HG03469 (cell line): ENCODE data around the gene SPATA4.
"Not testable (repeated sequence)": the region's sequence is repeated elsewhere in the genome, so short reads cannot be mapped to it uniquely, and the experiment has no call there.

ENCODE experiments used
- ATAC-seq: cut with Tn5 transposase; IDR thresholded peaks from one replicate; pipeline ENCODE4 v1.9.1; 2021; ENCODE audit warnings: mild to moderate bottlenecking, moderate library complexity, moderate number of reproducible peaks; ENCODE audit not compliant: unreplicated experiment

Gene SPATA4

GRCh38 chr4:176195184-176195978, at the start of gene SPATA4:
SPATA4 (minus strand) TSS chr4:176195585; CDS start chr4:176195562, 23 bp downstream.
- peak; percentile 96 for ATAC-seq

- ATAC-seq, result no peak
Observed at GRCh38 chr4:176242764-176243347, 47.5 kb upstream of the SPATA4 start.

GRCh38 chr4:176241703-176242102, 46.3 kb upstream of the SPATA4 start:
- ATAC-seq, result no peak

DNA sequence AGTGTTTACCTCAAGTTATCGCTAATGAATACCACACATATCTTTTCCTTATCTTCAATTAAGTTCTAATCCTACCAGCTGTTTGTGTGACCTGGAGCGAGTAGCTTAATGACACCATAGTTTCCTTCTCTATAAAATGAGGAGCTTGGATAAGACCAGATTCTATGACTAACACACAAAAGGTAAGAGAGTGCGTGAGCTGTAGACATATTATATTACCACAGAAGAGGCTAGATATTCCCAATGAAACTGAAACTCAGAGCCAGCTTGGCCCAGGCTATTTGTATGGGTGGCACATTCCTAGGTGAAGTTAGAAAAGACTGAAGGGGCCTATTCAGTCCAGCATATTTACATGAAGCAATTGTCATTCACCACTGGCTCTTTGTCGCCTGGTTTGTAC, 43.4 kb upstream of the SPATA4 start:
- no peak for ATAC-seq

DNA sequence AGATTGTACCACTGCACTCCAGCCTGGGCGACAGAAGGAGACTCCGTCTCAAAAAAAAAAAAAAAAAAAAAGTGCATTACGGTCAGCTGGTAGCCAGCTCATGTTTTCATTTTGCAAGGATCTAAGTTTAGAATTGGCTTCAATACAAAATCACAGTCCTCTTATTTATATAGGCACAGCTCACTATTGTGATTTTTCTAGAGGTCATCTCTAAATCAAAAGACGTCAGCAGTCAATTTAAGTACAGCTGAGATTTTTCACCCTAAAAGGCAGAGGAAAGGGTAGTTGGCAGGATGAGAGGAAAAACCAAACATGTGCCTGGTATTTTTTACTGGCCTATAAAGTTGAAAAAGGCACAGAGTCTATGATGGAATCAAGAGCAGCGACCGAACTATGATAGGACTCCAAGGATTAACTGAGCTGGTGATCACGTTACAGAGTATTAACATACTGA, 42.8 kb upstream of the SPATA4 start:
- ATAC-seq, result no peak

GRCh38 chr4:176236946-176237345, 41.6 kb upstream of the SPATA4 start:
- ATAC-seq, result no peak

GRCh38 chr4:176230836-176231235, 35.5 kb upstream of the SPATA4 start:
- ATAC-seq, result no peak

DNA sequence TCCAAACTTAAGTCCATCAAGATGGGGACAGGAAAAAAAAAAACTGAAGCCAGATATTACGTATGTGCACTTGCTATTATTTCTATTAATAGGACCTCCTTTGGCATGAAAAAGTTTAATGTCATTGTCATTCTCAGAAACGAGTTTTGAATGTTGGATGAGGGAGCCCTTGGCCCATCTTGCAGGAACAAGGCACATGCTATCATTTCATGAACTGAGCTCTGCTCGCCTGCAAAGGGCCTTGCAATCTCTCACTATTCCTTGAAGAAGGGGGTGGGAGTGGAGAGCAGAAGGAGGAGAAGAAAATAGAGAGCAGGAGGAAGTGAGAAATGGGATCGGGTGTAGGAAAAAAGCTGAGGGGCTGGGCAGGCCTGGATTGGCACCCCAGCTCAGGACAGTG, 34.3 kb upstream of the SPATA4 start:
- ATAC-seq, result no peak

GRCh38 chr4:176226736-176227135, 31.4 kb upstream of the SPATA4 start:
- no peak for ATAC-seq

- ATAC-seq, result no peak
Observed at GRCh38 chr4:176223561-176223960, 28.2 kb upstream of the SPATA4 start.

DNA sequence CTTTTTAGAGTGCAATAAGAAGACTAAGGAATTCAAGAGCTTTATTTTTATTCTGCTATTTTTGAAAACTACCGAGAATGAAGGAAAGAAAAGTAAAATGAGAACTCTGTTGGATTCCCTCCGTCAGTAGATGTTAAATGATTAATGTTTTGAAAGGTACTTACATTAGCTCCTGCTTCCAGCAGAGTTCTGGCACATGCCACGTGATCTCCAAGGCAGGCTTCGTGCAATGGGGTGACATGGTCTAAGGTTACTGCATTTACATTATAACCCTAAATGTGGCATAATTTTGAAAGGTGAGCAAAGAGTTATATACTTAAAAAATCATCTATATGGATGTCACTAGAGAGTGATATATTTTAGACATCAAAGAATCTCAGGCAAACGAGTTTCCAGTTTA, 26.8 kb upstream of the SPATA4 start:
- ATAC-seq, result no peak

- ATAC-seq, result no peak
Observed at GRCh38 chr4:176217510-176217909, 22.1 kb upstream of the SPATA4 start.

DNA sequence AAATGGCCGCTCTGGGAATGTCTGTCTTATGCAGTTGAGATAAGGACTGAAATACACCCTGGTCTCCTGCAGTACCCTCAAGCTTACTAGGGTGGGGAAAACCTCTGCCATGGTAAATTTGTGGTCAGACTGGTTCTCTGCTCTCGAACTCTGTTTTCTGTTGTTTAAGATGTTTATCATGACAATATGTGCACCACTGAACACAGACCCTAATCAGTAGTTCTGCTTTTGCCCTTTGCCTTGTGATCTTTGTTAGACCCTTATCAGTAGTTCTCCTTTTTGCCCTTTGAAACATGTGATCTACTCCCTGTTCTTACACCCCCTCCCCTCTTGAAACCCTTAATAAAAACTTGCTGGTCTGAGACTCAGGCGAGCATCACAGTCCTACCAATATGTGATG, 17.0 kb upstream of the SPATA4 start:
- not testable (repeated sequence) for ATAC-seq

- no peak for ATAC-seq
Observed at GRCh38 chr4:176210579-176211296, 15.4 kb upstream of the SPATA4 start.

DNA sequence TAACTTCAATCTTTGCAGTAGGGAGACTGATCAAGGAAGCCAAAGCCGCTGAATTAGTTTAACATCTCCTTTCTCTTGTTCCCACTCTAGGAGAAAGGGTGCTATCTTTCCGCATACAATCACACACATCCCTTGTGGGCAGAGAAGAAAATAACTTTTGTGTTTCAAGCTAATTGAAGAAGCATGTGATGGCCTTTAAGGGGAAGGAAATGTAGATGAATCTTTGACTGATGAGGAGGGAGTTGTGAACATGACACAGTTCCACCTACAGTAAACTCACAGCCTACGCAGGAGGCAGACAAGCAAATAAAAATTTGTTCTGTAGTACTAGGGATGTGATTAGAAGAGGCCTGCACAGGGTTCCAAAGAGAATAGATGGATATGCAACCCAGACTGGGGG, 14.7 kb upstream of the SPATA4 start:
- ATAC-seq, result no peak

DNA sequence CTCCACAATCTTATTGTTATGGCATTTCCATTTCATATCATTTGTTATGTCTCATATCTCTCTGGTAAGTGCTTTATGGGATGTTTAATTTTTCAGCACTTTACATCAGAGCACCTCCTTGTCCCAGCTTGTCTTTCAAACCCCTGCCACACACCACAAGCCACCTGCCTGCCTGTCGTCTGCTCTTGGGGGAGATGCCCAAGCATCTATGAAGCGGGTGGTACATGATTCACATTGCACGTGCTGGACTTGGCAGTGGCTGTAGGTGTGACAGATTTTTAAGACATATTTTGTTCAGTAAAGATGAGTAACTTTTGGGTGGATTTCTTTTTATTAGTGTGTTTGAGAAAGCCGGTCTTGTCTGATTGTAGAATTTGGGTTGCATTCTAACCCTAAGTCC, 14.2 kb upstream of the SPATA4 start:
- no peak for ATAC-seq

DNA sequence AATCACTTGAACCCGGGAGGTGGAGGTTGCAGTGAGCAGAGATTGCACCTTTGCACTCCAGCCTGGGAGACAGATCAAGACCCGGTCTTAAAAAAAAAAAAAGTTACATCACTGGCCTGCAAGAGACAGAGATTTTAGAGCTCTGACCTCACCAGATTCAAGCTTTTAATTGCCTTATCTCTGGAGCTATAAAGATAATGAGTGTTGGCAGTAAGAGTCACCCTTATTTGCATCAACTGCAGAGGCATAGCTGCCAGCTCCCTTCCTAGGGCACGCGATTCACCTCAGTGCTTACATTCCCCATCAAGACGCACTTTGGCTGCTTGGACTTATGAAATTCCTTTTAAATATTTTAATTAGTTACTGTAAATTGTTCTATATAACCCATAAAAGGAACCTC, 12.5 kb upstream of the SPATA4 start:
- ATAC-seq, result no peak

- ATAC-seq, result no peak
Observed at GRCh38 chr4:176205299-176205698, 9.9 kb upstream of the SPATA4 start.

GRCh38 chr4:176198316-176198903, 3.0 kb upstream of the SPATA4 start:
- ATAC-seq, result no peak

GRCh38 chr4:176193938-176194337, 1.4 kb downstream of the SPATA4 start:
- no peak for ATAC-seq

- ATAC-seq, result no peak
Observed at GRCh38 chr4:176193126-176193525, 2.3 kb downstream of the SPATA4 start.
